HG03460 (cell line): ENCODE measurements around the gene CEACAM16.

Experiments used
- ATAC-seq: cut with Tn5 transposase; IDR thresholded peaks from one replicate; pipeline ENCODE4 v1.9.1; 2021; ENCODE audit not compliant: unreplicated experiment

The CEACAM16 gene

DNA sequence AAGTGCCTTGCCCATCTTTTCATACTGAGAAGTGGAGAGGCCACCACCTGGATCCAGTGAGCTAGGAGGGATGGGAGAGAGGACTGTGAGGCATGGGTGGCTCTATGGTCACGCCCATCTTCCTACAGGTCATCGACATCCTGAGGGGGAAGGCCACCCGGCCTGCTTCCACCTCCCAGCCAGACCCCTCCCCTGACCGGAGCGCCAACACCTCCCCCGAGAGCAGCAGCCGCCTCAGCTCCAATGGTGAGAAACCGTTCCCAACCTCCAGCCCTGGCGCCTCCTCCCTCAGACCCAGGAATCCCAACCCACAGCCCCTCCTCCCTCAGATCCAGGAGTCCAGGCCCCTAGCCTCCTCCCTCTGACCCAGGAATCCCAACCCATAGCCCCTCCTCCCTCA is 59.6 kb downstream of the CEACAM16 start:
- no peak for ATAC-seq

DNA sequence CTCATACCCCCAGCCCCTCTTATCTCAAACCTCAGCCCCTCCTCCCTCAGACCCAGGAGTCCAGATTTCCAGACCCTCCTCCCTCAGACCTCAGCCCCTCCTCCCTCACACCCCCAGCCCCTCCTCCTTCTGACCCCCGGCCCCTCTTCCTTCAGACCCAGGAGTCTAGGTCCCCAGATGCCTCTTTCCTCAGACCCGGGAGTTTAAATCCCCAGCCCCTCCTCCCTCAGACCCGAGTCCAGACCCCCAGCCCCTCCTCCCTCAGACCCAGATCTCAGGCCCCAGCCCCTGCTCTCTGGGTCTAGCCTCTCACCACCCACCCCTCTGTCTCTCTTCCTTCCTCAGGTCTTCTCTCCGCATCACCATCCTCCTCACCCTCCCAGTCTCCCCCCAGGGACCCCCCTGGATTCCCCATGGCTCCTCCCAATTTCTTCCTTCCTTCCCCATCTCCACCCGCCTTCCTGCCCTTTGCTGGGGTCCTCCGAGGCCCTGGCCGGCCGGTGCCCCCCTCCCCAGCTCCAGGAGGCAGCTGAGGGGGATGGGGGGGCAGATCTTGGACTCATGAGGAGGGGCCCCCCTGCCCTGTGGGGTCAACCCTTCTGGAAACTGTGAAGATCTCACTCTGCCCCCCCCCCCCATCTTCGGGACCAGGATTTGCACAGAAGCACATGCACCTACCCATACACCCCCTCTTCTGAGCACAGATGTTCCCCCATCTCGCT is 60.3 kb downstream of the CEACAM16 start:
- ATAC-seq, result no peak
